A549 (cell line): ENCODE results near the gene RBMS3. TPM values are rescaled to one million over a fixed set of nuclear protein-coding genes. Genes with fewer than 3 reads are reported as not detected.

ENCODE experiments used
- ATAC-seq, 2 experiments: fragments of 200-7000 bp in 1 of 2; fragments of >200 bp in 1 of 2; cut with Nextera tagmentation in 1 of 2; cut with Tn5 transposase in 1 of 2; 3 replicates each; pipeline versions ENCODE4 v1.8.0 to v1.9.1; 2018 to 2020; ENCODE audit warnings: mild to moderate bottlenecking in 1 of 2, moderate library complexity in 1 of 2
- CTCF ChIA-PET: fragments of 300-600 bp; sonication (Branson Sonifier 250); formaldehyde crosslinking; extraction: SDS; loops from one replicate; lab custom pipeline; 2021; ENCODE audit warnings: antibody characterized with exemption, inconsistent platforms; lab: Yijun Ruan, JAX
- POLR2A ChIA-PET: fragments of 350-600 bp; formaldehyde crosslinking; extraction: SDS; loops from one replicate; lab custom pipeline; 2021; ENCODE audit warnings: antibody characterized with exemption, inconsistent platforms; lab: Yijun Ruan, JAX
- DNase-seq, 2 experiments: peaks; one replicate each; pipeline versions ENCODE4 v3.0.0 to v3.0.0-alpha.2; 2011 to 2016; ENCODE audit warnings: low read depth in 1 of 2, low spot score in 1 of 2
- FAIRE-seq: peaks from 2 replicates; lab custom pipeline; 2011; peaks lifted over from hg19 to GRCh38; lab: Jason Lieb, UNC
- H3K27ac ChIP-seq, 2 experiments: fragments of >200 bp; sonication (Bioruptor Twin); formaldehyde crosslinking; 3 replicates each; pipeline ENCODE4 v1.5.1; 2016 to 2017
- H3K4me1 ChIP-seq: fragments of >200 bp; sonication (Bioruptor Twin); formaldehyde crosslinking; 3 replicates; pipeline ENCODE4 v1.6.1; 2016
- H3K4me2 ChIP-seq: fragments of >200 bp; sonication (Bioruptor Twin); formaldehyde crosslinking; 3 replicates; pipeline ENCODE4 v1.6.1; 2016
- H3K4me3 ChIP-seq: fragments of >200 bp; sonication (Bioruptor Twin); formaldehyde crosslinking; 3 replicates; pipeline ENCODE4 v1.5.1; 2016
- H3K9me3 ChIP-seq: fragments of >200 bp; sonication (Bioruptor Twin); formaldehyde crosslinking; 3 replicates; pipeline ENCODE4 v1.6.1; 2016
- CHD4 ChIP-seq: fragments of 200-600 bp; sonication (generic); IDR thresholded peaks from 2 replicates; pipeline ENCODE4 v1.6.1; 2016; ENCODE audit warnings: antibody characterized with exemption, mild to moderate bottlenecking, borderline replicate concordance
- CTCF ChIP-seq: fragments of >200 bp; sonication (Bioruptor Twin); formaldehyde crosslinking; IDR thresholded peaks from 3 replicates; pipeline ENCODE4 v1.5.1; 2016
- E2F6 ChIP-seq: IDR thresholded peaks from 2 replicates; pipeline ENCODE4 v1.6.1; 2012; ENCODE audit warnings: low read depth, borderline replicate concordance
- EHF ChIP-seq: fragments of 250-450 bp; sonication (Bioruptor Pico); IDR thresholded peaks from 2 replicates; pipeline ENCODE4 v1.5.0; 2020; ENCODE audit warnings: mild to moderate bottlenecking
- EP300 ChIP-seq, 2 experiments: fragments of >200 bp; sonication (Bioruptor Twin); formaldehyde crosslinking; IDR thresholded peaks; 2 replicates in 1 of 2; 3 replicates in 1 of 2; pipeline ENCODE4 v1.6.1; 2016 to 2017
- ESRRA ChIP-seq: fragments of 150-350 bp; IDR thresholded peaks from 2 replicates; pipeline ENCODE4 v1.6.1; 2014; ENCODE audit warnings: mild to moderate bottlenecking, low read length, borderline replicate concordance
- FOSB ChIP-seq: fragments of 250-450 bp; sonication (Bioruptor Pico); IDR thresholded peaks from 2 replicates; pipeline ENCODE4 v1.5.0; 2020; ENCODE audit warnings: mild to moderate bottlenecking, moderate library complexity
- GATA3 ChIP-seq: IDR thresholded peaks from 2 replicates; pipeline ENCODE4 v1.6.1; 2012; ENCODE audit warnings: borderline replicate concordance
- KDM5A ChIP-seq: fragments of 200-600 bp; sonication (generic); IDR thresholded peaks from 2 replicates; pipeline ENCODE4 v1.6.1; 2016; ENCODE audit warnings: antibody characterized with exemption, mild to moderate bottlenecking
- MAX ChIP-seq: IDR thresholded peaks from 2 replicates; pipeline ENCODE4 v1.6.1; 2012
- POLR2A ChIP-seq: IDR thresholded peaks from 2 replicates; pipeline ENCODE4 v1.6.1; 2012; ENCODE audit warnings: mild to moderate bottlenecking, low read length
- POLR2AphosphoS2 ChIP-seq: conservative IDR thresholded peaks from 2 replicates; pipeline ENCODE4 v1.6.1; 2012; ENCODE audit warnings: low read length, improper control_type of control experiment, inconsistent platforms
- RAD21 ChIP-seq, 2 experiments: fragments of >200 bp in 1 of 2; sonication (Bioruptor Twin) in 1 of 2; formaldehyde crosslinking in 1 of 2; IDR thresholded peaks in 1 of 2; conservative IDR thresholded peaks in 1 of 2; 2 replicates in 1 of 2; 3 replicates in 1 of 2; pipeline ENCODE4 v1.6.1; 2012 to 2018; ENCODE audit warnings: inconsistent platforms in 1 of 2
- RARB ChIP-seq: fragments of 250-450 bp; sonication (Bioruptor Pico); IDR thresholded peaks from 2 replicates; pipeline ENCODE4 v1.8.0; 2021; ENCODE audit warnings: mild to moderate bottlenecking, moderate library complexity
- RCOR1 ChIP-seq: fragments of 150-350 bp; IDR thresholded peaks from 2 replicates; pipeline ENCODE4 v1.6.1; 2014; ENCODE audit warnings: antibody characterized with exemption, low read length, low read depth
- RNF2 ChIP-seq: fragments of 200-600 bp; sonication (generic); IDR thresholded peaks from 2 replicates; pipeline ENCODE4 v1.6.1; 2016; ENCODE audit warnings: low read depth, mild to moderate bottlenecking, antibody characterized with exemption, moderate library complexity, borderline replicate concordance
- SREBF2 ChIP-seq: fragments of 450-650 bp; IDR thresholded peaks from 2 replicates; pipeline ENCODE4 v1.6.1; 2014; ENCODE audit warnings: mild to moderate bottlenecking, moderate library complexity
- ZSCAN20 ChIP-seq: fragments of 250-450 bp; sonication (Bioruptor Pico); IDR thresholded peaks from 2 replicates; pipeline ENCODE4 v1.8.0; 2022; ENCODE audit warnings: mild to moderate bottlenecking, moderate library complexity
- WGBS: methylation state at CpG from one replicate; pipeline ENCODE4 v1.1.6; 2017; ENCODE audit errors: missing lambda C conversion rate; 5-methylcytosine and 5-hydroxymethylcytosine counted together
- polyA plus RNA-seq, 4 experiments: library from polyadenylated mRNA; depleted of rRNA in 3 of 4; stranded (reverse); fragments of >200 nt; fragmentation: RNase III in 1 of 4; extraction: RNeasy Plus Mini Kit Qiagen cat#74134 plus additional on column Dnase treatment in 1 of 4; gene quantifications; 2 replicates in 3 of 4; 3 replicates in 1 of 4; pipeline ENCODE4 v1.2.3, GENCODE V29; 2011 to 2017
- TF ChIP-seq, protein P1 (sequence below): fragments of 250-450 bp; sonication (Bioruptor Pico); IDR thresholded peaks from 2 replicates; pipeline ENCODE4 v1.5.0; 2020; ENCODE audit warnings: low read depth, mild to moderate bottlenecking, moderate library complexity

Gene RBMS3
- polyA plus RNA-seq, 2 of the 4 experiments (the other 2 are of a cell fraction) = 0.92 to 4.1 TPM

DNA sequence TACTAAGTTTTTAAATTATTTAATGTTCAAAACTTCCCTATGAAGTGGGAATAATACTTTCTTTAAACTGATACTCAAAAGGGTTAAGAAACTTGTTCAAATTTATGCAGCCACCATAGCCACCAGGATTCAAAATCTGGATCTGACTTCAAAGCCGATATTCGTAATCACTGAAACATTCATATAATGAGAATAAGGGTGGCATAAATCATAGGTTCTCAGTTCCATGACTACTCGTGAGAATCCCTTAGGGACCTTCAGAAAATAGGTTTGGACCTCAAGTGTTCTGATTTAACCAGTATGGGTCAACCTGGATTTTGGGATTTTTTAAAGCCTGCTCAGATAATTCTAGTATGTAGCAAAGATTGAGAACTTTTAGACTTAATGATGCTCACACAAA, 160.6 kb downstream of the RBMS3 start:
- FAIRE-seq (no peak), ATAC-seq (no peak), DNase-seq (no peak)
- POLR2A ChIA-PET = no interaction called here
- WGBS = 93% methylated on average over 3 of the region's 3 CpGs
- Histone ChIP-seq H3K4me3 (no peak overlapping the region), H3K9me3 (no peaks in the 10 kb centered on the region), H3K27ac (no peak overlapping the region), H3K4me1 (no peaks in the 10 kb centered on the region), H3K4me2 (no peak overlapping the region)
- CTCF ChIA-PET = no interaction called here
- TF ChIP-seq RAD21 (conservative IDR thresholded peaks at IDR 0.05 in 1 of 2, IDR thresholded peaks at IDR 0.05 in 1 of 2) (no peak), GATA3 (no peak), CTCF (no peak), POLR2AphosphoS2 (no peak), ESRRA (no peak), FOSB (CRISPR knock-in tag) (no peak), POLR2A (no peak)

DNA sequence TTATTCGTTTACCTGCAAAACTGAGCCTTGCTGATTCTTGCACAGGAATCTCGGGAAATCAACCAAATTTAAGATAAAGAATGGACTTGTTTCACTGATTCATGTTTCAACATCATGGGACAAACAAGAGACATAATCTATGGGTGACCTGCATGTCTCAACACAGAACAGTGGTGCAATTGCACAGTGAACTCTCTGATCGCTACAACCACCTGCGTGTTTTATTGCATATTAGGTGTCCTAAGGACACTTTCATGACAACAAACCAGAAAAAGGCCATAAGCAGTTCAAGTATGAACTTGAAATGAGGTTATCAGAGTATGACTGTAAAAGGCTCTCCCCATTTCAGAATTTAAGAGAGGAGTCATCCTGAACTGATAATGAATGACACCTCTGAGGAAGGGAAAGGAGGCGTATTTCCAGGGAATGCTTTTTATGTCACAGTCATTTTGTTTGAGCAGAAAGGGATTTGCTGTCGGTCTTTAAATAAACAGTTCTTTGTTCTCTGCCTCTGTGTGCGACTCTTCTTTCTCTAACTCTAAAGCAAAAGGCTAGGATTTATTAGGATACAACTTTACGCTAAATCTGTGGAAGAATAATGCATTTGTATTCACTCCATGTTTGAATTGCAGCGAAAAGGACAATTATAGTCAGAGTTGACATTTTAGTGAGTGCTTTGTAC, 167.2 kb downstream of the RBMS3 start:
- POLR2A ChIA-PET = no interaction called here
- no peak for ATAC-seq
- WGBS = 90% methylated on average over 9 of the region's 9 CpGs

DNA sequence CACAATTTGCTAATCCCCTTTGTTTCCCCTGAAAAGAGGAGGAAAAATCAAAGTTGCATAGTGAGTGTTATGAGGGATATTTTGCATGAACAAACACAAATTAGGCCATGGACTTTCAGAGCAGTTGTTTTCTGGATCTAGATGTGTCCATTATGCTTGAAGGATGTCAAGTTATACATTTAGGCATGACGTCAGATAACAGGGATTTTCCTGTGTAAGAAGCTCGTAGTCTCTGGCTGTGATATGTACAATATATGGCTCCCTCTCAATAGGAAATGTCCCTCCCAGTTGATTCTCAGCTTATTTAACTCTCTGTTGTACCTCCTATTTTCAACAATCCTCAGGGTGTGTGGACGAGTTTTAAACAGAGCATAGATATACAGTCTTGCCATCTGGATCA, 171.0 kb downstream of the RBMS3 start:
- H3K27ac ChIP-seq = no peak overlapping the region
- FAIRE-seq (no peak), DNase-seq (no peak), ATAC-seq (no peak)
- ChIA-PET CTCF (interaction anchor here (0.6 kb wide), 1 partner anchor 264 kb away, joined by 3 read pairs; no protein-coding TSS in a partner anchor), POLR2A (no interaction called here)
- no peak overlapping the region for H3K4me2 ChIP-seq
- H3K9me3 ChIP-seq = no peaks in the 10 kb centered on the region
- 86% methylated on average over 3 of the region's 3 CpGs for WGBS
- TF ChIP-seq SREBF2 = no peak
- no peak for TF ChIP-seq E2F6
- no peak for TF ChIP-seq KDM5A
- TF ChIP-seq CHD4 = no peak
- TF ChIP-seq MAX = no peak
- no peak for TF ChIP-seq RARB (CRISPR knock-in tag)
- no peak for TF ChIP-seq EP300 (IDR thresholded peaks at IDR 0.05)
- TF ChIP-seq EHF (CRISPR knock-in tag) = no peak
- TF ChIP-seq ZSCAN20 = no peak
- H3K4me3 ChIP-seq = no peak overlapping the region
- H3K4me1 ChIP-seq = no peaks in the 10 kb centered on the region

More for the DNA sequence above, 167.2 kb downstream of the RBMS3 start:
- no peaks in the 10 kb centered on the region for H3K9me3 ChIP-seq
- CTCF ChIA-PET = no interaction called here
- no peak overlapping the region for H3K4me3 ChIP-seq
- TF ChIP-seq RCOR1 = no peak
- TF ChIP-seq RNF2 = no peak
- TF ChIP-seq GATA3 = no peak
- TF ChIP-seq, protein P1, sequence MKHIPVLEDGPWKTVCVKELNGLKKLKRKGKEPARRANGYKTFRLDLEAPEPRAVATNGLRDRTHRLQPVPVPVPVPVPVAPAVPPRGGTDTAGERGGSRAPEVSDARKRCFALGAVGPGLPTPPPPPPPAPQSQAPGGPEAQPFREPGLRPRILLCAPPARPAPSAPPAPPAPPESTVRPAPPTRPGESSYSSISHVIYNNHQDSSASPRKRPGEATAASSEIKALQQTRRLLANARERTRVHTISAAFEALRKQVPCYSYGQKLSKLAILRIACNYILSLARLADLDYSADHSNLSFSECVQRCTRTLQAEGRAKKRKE (CRISPR knock-in tag) = no peak
- DNase-seq (no peak), FAIRE-seq (no peak)
- no peaks in the 10 kb centered on the region for H3K4me1 ChIP-seq
- no peak overlapping the region for H3K27ac ChIP-seq
- H3K4me2 ChIP-seq = no peak overlapping the region
